ENCODE data around the gene KRTAP9-7.
"Not testable (repeated sequence)": the region's sequence is repeated elsewhere in the genome, so short reads cannot be mapped to it uniquely, and the experiment has no call there.

Gene KRTAP9-7

GRCh38 chr17:41275648-41276190 lies at the start of gene KRTAP9-7:
KRTAP9-7 (plus strand) TSS chr17:41275698; CDS start chr17:41275698, 0 bp downstream.
- not testable (repeated sequence) for DNase-seq

GRCh38 chr17:41226051-41226450 lies 49.4 kb upstream of the KRTAP9-7 start:
- DNase-seq, result no peak

GRCh38 chr17:41226598-41227095 lies 48.9 kb upstream of the KRTAP9-7 start, which contains the start of gene KRTAP9-2:
KRTAP9-2 (plus strand) TSS chr17:41226648; CDS start chr17:41226655, 7 bp downstream.
- not testable (repeated sequence) for DNase-seq

- no peak for DNase-seq
Measured at GRCh38 chr17:41230094-41230493, 45.4 kb upstream of the KRTAP9-7 start.

GRCh38 chr17:41231731-41232130 lies 43.8 kb upstream of the KRTAP9-7 start:
- no peak for DNase-seq

GRCh38 chr17:41232399-41233105 lies 42.9 kb upstream of the KRTAP9-7 start, which contains the start of gene KRTAP9-3:
KRTAP9-3 (plus strand) TSS chr17:41232449; CDS start chr17:41232502, 53 bp downstream.
- not testable (repeated sequence) for DNase-seq

GRCh38 chr17:41237116-41237515 lies 38.4 kb upstream of the KRTAP9-7 start:
- not testable (repeated sequence) for DNase-seq

- not testable (repeated sequence) for DNase-seq
Measured at GRCh38 chr17:41237949-41238437, 37.5 kb upstream of the KRTAP9-7 start, which contains the start of gene KRTAP9-8. KRTAP9-8 (plus strand) TSS chr17:41237999; CDS start chr17:41238052, 53 bp downstream.

- not testable (repeated sequence) for DNase-seq
Measured at GRCh38 chr17:41246995-41247787, 28.3 kb upstream of the KRTAP9-7 start.

- DNase-seq, result not testable (repeated sequence)
Measured at GRCh38 chr17:41249637-41250240, 25.8 kb upstream of the KRTAP9-7 start, which contains the start of gene KRTAP9-4. KRTAP9-4 (plus strand) TSS chr17:41249687; CDS start chr17:41249721, 34 bp downstream.

- no peak for DNase-seq
Measured at GRCh38 chr17:41251261-41251660, 24.2 kb upstream of the KRTAP9-7 start.

GRCh38 chr17:41254861-41255260 lies 20.6 kb upstream of the KRTAP9-7 start:
- DNase-seq, result no peak

- not testable (repeated sequence) for DNase-seq
Measured at GRCh38 chr17:41255381-41256290, 19.9 kb upstream of the KRTAP9-7 start, which contains the start of gene KRTAP9-9. KRTAP9-9 (plus strand) TSS chr17:41255384.

GRCh38 chr17:41256291-41256685 lies 19.2 kb upstream of the KRTAP9-7 start:
- DNase-seq, result no peak

GRCh38 chr17:41258406-41258805 lies 17.1 kb upstream of the KRTAP9-7 start:
- DNase-seq, result no peak

GRCh38 chr17:41263212-41263611 lies 12.3 kb upstream of the KRTAP9-7 start:
- DNase-seq, result no peak

GRCh38 chr17:41264599-41264998 lies 10.9 kb upstream of the KRTAP9-7 start:
- DNase-seq, result no peak

- no peak for DNase-seq
Measured at GRCh38 chr17:41265078-41265477, 10.4 kb upstream of the KRTAP9-7 start, which contains the start of gene KRTAP9-6. KRTAP9-6 (plus strand) TSS chr17:41265378; CDS start chr17:41265378, 0 bp downstream.

GRCh38 chr17:41267711-41268110 lies 7.8 kb upstream of the KRTAP9-7 start:
- DNase-seq, result no peak

- DNase-seq, result not testable (repeated sequence)
Measured at GRCh38 chr17:41271323-41271722, 4.2 kb upstream of the KRTAP9-7 start.

- no peak for DNase-seq
Measured at GRCh38 chr17:41271858-41272257, 3.6 kb upstream of the KRTAP9-7 start.
